Ishikawa (cell line): ENCODE measurements around the gene CDHR3.

Source experiments
- CEBPB ChIP-seq: IDR thresholded peaks from 2 replicates; pipeline ENCODE4 v1.6.1; 2012
- CREB1 ChIP-seq: IDR thresholded peaks from 2 replicates; pipeline ENCODE4 v1.6.1; 2012; ENCODE audit warnings: low read depth
- EGR1 ChIP-seq: IDR thresholded peaks from 2 replicates; pipeline ENCODE4 v1.6.1; 2012
- EP300 ChIP-seq: IDR thresholded peaks from 2 replicates; pipeline ENCODE4 v1.6.1; 2012; ENCODE audit warnings: borderline replicate concordance
- FOXM1 ChIP-seq: IDR thresholded peaks from 2 replicates; pipeline ENCODE4 v1.6.1; 2012; ENCODE audit warnings: low read depth, borderline replicate concordance
- NFIC ChIP-seq: IDR thresholded peaks from 2 replicates; pipeline ENCODE4 v1.6.1; 2012
- RAD21 ChIP-seq: IDR thresholded peaks from 2 replicates; pipeline ENCODE4 v1.6.1; 2012; ENCODE audit warnings: low read depth
- REST ChIP-seq: IDR thresholded peaks from 2 replicates; pipeline ENCODE4 v1.6.1; 2012; ENCODE audit warnings: low read depth, mild to moderate bottlenecking
- TCF12 ChIP-seq: IDR thresholded peaks from 2 replicates; pipeline ENCODE4 v1.6.1; 2012; ENCODE audit warnings: low read depth
- USF1 ChIP-seq: IDR thresholded peaks from 2 replicates; pipeline ENCODE4 v1.6.1; 2012

- TF ChIP-seq EGR1 (no peak), TCF12 (no peak), RAD21 (no peak), NFIC (no peak), EP300 (no peak), USF1 (no peak), FOXM1 (no peak), CREB1 (no peak), CEBPB (no peak), REST (no peak)
Observed at GRCh38 chr7:105941596-105941995, 21.5 kb upstream of the CDHR3 start.
